ENCODE data around the gene MEIS1. TPM values are rescaled to one million over a fixed set of nuclear protein-coding genes. Genes with fewer than 3 reads are reported as not detected.

MEIS1 gene
- total RNA-seq, 2 donors from 2014 or later: 1.8 to 2.3 TPM

- peaks cover 65% of the 10 kb centered on the region for H3K27me3 ChIP-seq (ENCODE audit: control insufficient read depth, insufficient read depth, low read length, poor library complexity, severe bottlenecking)
- TF ChIP-seq CTCF (conservative IDR thresholded peaks at IDR 0.05): no peak
- Mint-ChIP-seq H3K4me3 (no peak overlapping the region), H3K27me3 (ENCODE audit: insufficient read depth) (peaks cover 85% of the 10 kb centered on the region), H3K36me3 (ENCODE audit: low read depth) (no peaks in the 10 kb centered on the region), H3K9me3 (no peaks in the 10 kb centered on the region), H3K4me1 (peaks cover 20% of the 10 kb centered on the region), H3K27ac (no peak overlapping the region)
- H3K9ac ChIP-seq (ENCODE audit: extremely low read depth, low read length, poor library complexity, severe bottlenecking): no peak overlapping the region
- no peak for DNase-seq
- no peak overlapping the region for H3K4me3 ChIP-seq (ENCODE audit: low read length)
- no peak overlapping the region for H3K27ac ChIP-seq (ENCODE audit: low read depth, low read length)
- peaks cover 5% of the 10 kb centered on the region for H3K4me1 ChIP-seq (ENCODE audit: control insufficient read depth, insufficient read depth, low read length)
- 89 to 100% methylated on average over 1 to 2 of the region's 2 CpGs for WGBS, 2 experiments (ENCODE audit: insufficient coverage in 1 of 2, insufficient read length in 1 of 2)
- no peaks in the 10 kb centered on the region for H3K9me3 ChIP-seq (ENCODE audit: control insufficient read depth, low read length)
- no peaks in the 10 kb centered on the region for H3K36me3 ChIP-seq (ENCODE audit: control insufficient read depth, insufficient read depth, low read length)
Observed at GRCh38 chr2:66447677-66448076, 12.8 kb downstream of the MEIS1 start.

GRCh38 chr2:66448136-66448991 lies 13.4 kb downstream of the MEIS1 start:
- Mint-ChIP-seq H3K36me3 (ENCODE audit: low read depth) (no peaks in the 10 kb centered on the region), H3K4me1 (peaks cover 20% of the 10 kb centered on the region), H3K9me3 (no peaks in the 10 kb centered on the region), H3K27me3 (ENCODE audit: insufficient read depth) (peaks cover 83% of the 10 kb centered on the region), H3K4me3 (no peak overlapping the region), H3K27ac (no peak overlapping the region)
- H3K9ac ChIP-seq (ENCODE audit: extremely low read depth, low read length, poor library complexity, severe bottlenecking): no peak overlapping the region
- no peak for DNase-seq
- no peak overlapping the region for H3K27ac ChIP-seq (ENCODE audit: low read depth, low read length)
- WGBS, 2 experiments (ENCODE audit: insufficient coverage in 1 of 2, insufficient read length in 1 of 2): 100% methylated on average over 1 to 3 of the region's 3 CpGs
- H3K27me3 ChIP-seq (ENCODE audit: control insufficient read depth, insufficient read depth, low read length, poor library complexity, severe bottlenecking): peaks cover 58% of the 10 kb centered on the region
- H3K4me1 ChIP-seq (ENCODE audit: control insufficient read depth, insufficient read depth, low read length): peaks cover 5% of the 10 kb centered on the region
- TF ChIP-seq CTCF (conservative IDR thresholded peaks at IDR 0.05): no peak
- H3K9me3 ChIP-seq (ENCODE audit: control insufficient read depth, low read length): no peaks in the 10 kb centered on the region
- H3K4me3 ChIP-seq (ENCODE audit: low read length): no peak overlapping the region
- H3K36me3 ChIP-seq (ENCODE audit: control insufficient read depth, insufficient read depth, low read length): no peaks in the 10 kb centered on the region

- Histone ChIP-seq H3K27ac (ENCODE audit: low read depth, low read length) (no peak overlapping the region), H3K9me3 (ENCODE audit: control insufficient read depth, low read length) (no peaks in the 10 kb centered on the region), H3K36me3 (ENCODE audit: control insufficient read depth, insufficient read depth, low read length) (no peaks in the 10 kb centered on the region), H3K27me3 (ENCODE audit: control insufficient read depth, insufficient read depth, low read length, poor library complexity, severe bottlenecking) (peaks cover 24% of the 10 kb centered on the region), H3K9ac (ENCODE audit: extremely low read depth, low read length, poor library complexity, severe bottlenecking) (no peak overlapping the region), H3K4me3 (ENCODE audit: low read length) (no peak overlapping the region), H3K4me1 (ENCODE audit: control insufficient read depth, insufficient read depth, low read length) (no peaks in the 10 kb centered on the region)
- no peak for DNase-seq
- Mint-ChIP-seq H3K4me1 (peaks cover 1% of the 10 kb centered on the region), H3K27me3 (ENCODE audit: insufficient read depth) (peaks cover 62% of the 10 kb centered on the region), H3K4me3 (no peak overlapping the region), H3K36me3 (ENCODE audit: low read depth) (no peaks in the 10 kb centered on the region), H3K9me3 (no peaks in the 10 kb centered on the region), H3K27ac (no peak overlapping the region)
- no peak for TF ChIP-seq CTCF (conservative IDR thresholded peaks at IDR 0.05)
Observed at GRCh38 chr2:66452214-66452613, 17.3 kb downstream of the MEIS1 start.

All from endodermal cell (in vitro differentiated cells).